Activated CD8-positive, alpha-beta memory T cell treated with anti-CD3 and anti-CD28 coated beads for 4 hours (primary cell): Measurements from ENCODE around the gene RHBDF2.

Source experiments
- DNase-seq, 2 donors: peaks; one replicate each; pipeline ENCODE4 v3.0.0-alpha.2; 2020; ENCODE audit warnings: low read depth in 2 of 2

The RHBDF2 gene

GRCh38 chr17:76461765-76462555 is 39.3 kb downstream of the RHBDF2 start:
- no peak for DNase-seq

- DNase-seq: no peak
Measured at GRCh38 chr17:76459674-76460073, 41.5 kb downstream of the RHBDF2 start.

DNA sequence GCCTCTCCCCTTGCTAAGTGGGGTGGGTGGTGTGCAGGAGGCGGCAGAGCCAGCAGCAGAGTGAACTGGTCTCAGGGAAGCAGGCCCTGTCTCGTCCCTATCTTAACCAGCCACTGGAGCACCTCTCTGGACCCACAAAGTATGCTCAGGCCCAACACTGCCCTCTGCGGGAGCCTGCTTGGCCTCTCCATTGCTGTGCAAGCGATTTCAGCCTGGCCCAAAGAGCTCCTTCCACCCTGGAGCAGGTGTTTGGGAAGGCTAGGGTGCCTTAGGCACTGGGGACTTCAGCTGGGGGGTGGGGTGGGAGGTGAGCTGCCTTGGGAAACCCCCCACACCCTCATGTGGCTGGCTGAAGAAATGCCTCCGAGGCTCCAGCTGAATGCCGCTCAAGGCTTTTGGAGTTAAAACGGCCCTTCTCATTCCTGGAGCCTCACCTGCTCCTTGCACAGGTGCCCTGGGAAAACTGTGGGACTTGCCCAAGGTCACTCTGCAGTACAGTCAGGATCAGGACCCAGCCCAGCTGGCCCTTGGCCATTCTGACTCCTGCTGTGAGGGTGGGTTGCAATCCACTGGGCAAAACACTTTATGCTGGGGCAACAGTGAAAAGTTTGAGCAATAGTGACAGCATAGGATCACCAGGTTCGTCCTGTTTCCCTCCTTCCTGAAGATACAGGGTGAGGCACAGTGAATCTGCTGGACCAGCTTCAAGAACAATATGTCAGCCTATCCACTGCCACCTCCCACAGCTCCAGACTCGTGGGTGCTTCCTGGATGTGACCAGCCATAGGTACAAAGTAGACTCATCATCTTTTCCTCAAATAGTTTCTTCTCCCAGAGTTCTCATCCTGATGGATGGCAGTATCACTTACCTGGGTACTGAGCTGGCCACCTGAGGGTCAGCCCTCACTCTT is 42.4 kb downstream of the RHBDF2 start:
- no peak for DNase-seq

- DNase-seq: no peak
Measured at GRCh38 chr17:76453431-76453743, 47.8 kb downstream of the RHBDF2 start.

DNA sequence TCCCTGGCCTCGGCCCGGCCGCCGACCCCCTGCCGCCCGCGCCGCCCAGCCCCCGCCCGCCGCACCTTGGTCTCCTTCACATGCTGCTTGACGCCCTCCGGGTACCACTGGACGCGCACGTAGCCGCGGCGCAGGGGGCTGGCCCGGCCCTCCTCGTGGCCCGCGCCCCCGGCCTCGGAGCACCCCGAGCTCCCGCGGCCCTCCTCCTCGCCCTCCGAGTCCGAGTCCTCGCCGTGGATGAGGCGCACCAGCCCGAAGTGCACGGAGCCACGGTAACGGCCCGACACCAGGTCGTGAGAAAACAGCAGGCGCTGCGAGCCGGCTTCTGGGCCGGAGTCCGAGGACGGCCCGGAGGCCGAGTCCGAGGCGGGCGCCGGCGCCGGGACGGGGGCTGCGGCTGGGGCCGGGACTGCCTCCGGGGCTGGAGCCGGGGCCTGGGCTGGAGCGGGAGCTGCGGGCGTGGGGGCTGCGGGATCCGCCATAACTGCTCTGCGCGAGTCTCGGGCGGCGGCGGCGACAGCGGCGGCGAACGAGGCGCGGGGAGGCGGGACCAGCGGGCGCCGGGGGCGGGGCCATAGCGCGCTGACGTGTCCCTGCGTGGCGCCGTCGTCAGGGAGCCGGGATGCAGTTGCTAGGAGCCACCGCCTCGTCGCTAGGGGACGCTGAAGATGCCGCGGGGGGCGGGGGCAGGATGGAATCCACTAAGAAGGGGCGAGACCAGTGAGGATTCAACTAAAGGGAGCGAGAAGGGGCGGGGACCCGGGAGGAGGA is 48.4 kb downstream of the RHBDF2 start, which contains the start of gene UBE2O:
Gene UBE2O, minus strand, starts transcription at position 493 of the 771 bp plus-strand sequence. Its CDS starts 11 bp downstream, at position 482.
- peak; percentile 73 to 76 for DNase-seq

GRCh38 chr17:76452127-76452659 is 49.0 kb downstream of the RHBDF2 start:
- DNase-seq: no peak

DNA sequence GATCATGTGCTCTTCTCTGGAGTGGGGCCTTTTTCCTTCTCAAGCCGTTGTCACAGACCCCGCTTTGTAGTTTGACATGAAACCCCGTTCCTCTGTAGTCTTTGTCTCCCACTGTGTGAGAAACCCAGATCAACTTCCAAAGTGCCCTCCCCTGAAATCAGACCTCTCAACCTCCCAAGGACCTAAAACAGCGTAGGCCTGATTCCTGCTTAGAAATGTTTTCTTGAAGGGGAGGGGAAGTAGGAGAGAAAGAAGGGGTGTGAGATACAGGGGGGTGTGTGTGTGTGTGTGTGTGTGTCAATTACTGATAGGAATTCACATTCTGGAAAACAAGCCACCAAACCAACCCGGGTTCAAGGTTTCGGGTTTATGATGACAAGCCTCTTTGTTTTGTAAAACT is 49.7 kb downstream of the RHBDF2 start:
- no peak for DNase-seq

DNA sequence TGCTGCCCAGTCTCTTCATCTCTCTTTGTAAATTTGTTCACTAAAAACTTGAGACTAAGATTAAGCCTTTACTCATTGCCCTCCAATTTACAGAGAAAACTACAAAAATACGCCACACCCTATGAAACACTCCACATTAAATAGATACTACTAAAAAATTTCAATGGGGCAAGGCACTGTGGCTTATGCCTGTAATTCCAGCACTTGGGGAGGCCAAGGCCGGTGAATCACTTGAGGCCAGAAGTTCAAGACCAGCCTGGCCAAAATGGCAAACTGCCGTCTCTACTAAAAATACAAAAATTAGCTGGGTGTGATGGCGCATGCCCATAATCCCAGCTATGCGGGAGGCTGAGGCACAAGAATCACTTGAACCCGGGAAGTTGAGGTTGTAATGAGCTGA is 52.1 kb downstream of the RHBDF2 start:
- DNase-seq: no peak

- no peak for DNase-seq
Measured at GRCh38 chr17:76447931-76448652, 53.1 kb downstream of the RHBDF2 start.

DNA sequence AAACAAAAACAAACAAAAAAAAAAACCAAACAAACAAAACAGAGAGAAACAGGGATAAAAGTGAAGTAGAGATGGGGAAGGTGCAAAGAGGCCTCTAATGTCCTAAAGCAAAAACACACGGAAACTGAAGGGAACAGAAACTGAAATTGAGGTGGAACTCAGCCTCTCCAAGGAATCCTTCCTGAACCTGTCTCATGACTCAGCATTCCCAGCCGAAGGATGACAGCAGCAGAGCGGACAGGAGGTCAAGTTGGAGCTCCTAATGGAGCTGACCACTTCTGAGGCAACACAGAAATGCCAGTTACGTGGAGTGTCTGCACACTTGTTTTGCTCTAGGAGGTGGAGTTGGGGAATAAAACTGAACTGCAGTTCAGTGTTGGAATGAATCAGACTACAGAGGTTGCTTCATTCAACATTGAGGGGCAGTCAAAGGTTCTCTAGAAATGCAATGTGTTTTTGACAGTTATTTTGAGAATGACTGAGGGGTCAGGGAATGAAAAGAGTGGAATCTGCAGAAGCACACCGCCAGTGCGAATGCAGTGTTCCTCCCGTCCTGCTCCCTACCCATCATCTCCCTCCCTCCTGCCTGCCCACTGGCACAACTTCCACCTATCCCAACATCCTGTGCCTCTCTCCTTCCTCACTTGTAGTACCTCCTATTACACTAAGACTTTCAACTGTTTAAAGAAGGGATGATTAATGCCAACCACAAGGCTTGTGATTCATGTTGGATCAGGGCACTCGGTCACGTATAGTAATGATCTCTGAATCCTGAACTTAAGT is 54.6 kb downstream of the RHBDF2 start:
- DNase-seq: no peak

GRCh38 chr17:76445697-76446448 is 55.4 kb downstream of the RHBDF2 start:
- DNase-seq: no peak

- no peak for DNase-seq
Measured at GRCh38 chr17:76444518-76445311, 56.5 kb downstream of the RHBDF2 start.

GRCh38 chr17:76442341-76443338 is 58.6 kb downstream of the RHBDF2 start:
- DNase-seq: no peak

- DNase-seq: no peak
Measured at GRCh38 chr17:76441686-76442340, 59.4 kb downstream of the RHBDF2 start.

DNA sequence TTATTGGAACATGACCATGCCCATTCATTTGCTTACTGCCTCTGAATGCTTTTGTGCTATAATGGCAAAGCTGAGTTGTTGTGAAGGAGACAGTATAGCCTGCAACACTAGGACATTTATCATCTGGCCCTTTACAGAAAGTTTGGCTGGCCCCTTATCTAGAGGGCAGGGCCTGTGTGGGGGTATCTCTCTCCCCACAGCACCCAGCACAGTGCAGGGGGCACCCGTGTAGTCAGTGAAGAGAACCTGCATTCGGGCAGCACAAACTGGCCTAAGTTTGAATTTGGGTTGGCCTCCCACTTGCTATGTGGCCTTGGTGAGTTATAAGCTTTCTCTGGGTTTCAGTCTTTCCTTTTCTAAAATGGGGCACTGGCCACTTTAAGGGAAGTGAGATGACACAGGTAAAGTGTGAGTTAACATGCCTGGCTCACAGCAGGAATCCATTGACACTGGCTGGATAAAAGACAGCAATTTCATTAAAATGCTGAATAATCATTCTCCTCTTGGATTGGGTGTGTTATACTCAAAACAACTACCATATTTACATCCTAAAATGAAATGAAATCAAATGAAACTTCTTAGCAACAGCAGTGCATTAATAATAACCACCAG is 60.4 kb downstream of the RHBDF2 start:
- DNase-seq: no peak

GRCh38 chr17:76439314-76439928 is 61.8 kb downstream of the RHBDF2 start:
- DNase-seq: no peak
